GM20431 (cell line): Measurements from ENCODE around the gene FOXI3.
"Not testable (repeated sequence)": the region's sequence is repeated elsewhere in the genome, so short reads cannot be mapped to it uniquely, and the experiment has no call there.

Experiments used
- in situ Hi-C: fragments of 300-500 bp; cut with MseI, MboI; formaldehyde crosslinking; loops from one replicate; pipeline ENCODE4 v1.15.0; 2020; ENCODE audit warnings: low sequenced_read_pairs; ENCODE audit not compliant: unreplicated experiment

Gene FOXI3

DNA sequence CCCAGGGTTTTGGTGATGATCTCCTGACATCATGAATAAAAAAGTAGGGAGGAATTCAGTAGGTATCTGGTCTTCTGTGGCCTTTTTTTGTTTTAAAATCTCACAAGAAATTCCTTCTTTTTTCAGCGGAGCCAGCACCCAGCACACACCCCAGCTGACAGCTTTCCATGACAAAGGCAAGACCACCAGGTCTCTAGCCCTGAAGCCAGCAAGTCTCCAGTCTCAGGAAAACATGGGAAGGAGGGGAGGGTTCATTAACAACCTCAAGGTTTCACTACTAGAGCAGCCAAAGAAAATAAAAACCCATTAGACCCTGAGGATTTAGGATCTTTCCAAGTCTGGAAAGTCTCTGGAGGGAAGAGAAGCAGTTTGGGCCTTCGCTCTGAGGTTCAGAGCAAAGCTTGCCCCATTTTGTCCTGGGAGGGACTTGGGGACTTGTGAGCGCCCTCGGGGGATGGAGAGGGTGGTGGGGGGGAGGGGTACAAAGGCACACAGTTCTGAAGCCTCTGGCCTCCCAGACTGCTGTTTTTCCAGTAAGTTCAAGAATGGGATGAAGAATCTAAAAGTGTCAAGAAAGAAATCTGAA lies 9.0 kb downstream of the FOXI3 start:
- in situ Hi-C loops, result no loop called here

DNA sequence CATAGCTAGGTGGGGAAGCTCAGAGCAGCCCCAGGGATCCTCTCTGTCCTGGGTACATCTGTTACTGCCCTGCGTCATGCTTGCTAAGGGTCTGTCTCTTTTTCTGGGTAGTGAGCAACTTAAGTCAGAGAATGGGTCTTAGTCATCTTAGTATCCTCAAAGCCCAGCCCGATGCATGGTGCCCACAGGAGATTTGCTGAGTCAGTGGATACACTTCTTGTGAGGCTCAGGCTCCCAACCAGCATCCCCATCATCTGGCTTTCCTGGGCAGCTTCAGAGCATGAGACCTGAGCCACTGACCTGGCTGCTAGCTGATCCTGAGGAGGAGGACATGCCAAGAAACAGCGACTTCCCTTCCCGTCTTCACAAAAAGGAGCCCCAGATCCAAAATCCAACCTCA lies 10.0 kb downstream of the FOXI3 start:
- in situ Hi-C loops, result no loop called here

GRCh38 chr2:88442061-88442460 lies 10.4 kb downstream of the FOXI3 start:
- in situ Hi-C loops, result no loop called here

- in situ Hi-C loops, result no loop called here
These were observed 15.5 kb downstream of the FOXI3 start for GRCh38 chr2:88437010-88437409.

- in situ Hi-C loops, result no loop called here
These were observed 22.6 kb downstream of the FOXI3 start for GRCh38 chr2:88429929-88430328.

DNA sequence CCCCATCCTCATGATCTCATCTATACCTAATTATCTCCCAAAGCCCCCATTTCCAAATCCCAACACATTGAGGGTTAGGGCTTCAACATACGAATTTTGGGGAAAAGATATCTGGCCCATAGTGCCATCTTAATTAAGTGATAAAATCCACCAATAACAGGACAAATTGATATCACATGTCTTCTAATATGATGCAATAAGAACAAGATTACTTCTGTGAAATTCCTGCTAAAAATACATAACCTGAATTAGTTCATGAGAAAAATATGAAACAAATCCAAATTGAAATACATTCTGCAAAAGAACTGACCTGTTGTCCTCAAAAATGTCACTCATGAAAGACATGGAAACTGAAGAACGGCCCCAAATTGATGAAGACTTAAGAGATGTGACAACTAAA lies 28.8 kb downstream of the FOXI3 start:
- in situ Hi-C loops, result no loop called here

DNA sequence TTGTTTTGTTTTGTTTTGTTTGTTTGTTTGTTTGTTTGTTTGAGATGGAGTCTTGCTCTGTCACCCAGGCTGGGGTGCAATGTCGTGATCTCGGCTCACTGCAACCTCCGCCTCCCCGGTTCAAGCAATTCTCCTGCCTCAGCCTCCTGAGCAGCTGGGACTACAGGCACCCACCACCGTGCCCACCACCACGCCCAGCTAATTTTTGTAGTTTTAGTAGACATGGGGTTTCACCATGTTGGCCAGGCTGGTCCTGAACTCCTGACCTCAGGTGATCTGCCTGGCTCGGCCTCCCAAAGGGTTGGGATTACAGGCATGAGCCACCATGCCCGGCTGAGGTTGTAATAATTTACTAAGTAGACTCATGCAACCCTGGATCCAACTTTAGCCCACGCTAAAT lies 33.4 kb downstream of the FOXI3 start:
- in situ Hi-C loops, result not testable (repeated sequence)

- in situ Hi-C loops, result no loop called here
These were observed 36.4 kb downstream of the FOXI3 start for GRCh38 chr2:88416016-88416663.

- in situ Hi-C loops, result not testable (repeated sequence)
These were observed 43.6 kb downstream of the FOXI3 start for GRCh38 chr2:88408870-88409269.

DNA sequence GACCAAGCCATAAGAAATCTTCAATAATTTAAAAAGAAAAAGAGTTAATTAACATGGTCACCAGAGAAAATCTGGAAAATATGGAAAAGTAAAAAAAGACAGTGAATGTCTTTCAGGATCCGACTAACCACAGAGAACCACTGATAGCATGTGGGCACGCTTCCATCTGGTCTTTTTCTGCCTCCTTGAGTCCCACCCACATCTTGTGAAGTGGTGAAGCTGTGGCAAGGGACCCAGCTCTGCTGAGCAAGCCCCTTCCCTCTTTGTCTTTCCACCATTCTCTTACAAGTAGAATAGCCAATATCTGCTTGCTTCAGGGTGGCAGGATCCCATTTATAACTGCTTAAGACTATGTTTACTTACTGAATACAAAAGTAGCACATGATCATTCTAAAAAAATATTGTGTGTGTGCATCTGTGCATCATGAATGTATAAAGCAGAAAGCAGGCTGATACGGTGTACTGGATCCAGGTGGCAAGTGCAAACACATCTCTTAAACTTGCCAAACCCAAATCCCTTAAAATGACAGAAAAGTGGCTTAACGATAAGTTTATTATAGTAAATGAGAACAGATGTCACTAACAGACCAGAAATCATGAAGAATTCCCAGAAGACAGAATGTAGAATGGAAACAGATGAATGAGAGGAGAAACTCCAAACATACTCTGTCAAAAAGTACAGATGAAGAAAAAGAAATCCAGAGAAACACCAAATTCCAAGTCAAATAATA lies 52.3 kb downstream of the FOXI3 start:
- in situ Hi-C loops, result no loop called here

GRCh38 chr2:88398180-88398579 lies 54.3 kb downstream of the FOXI3 start:
- in situ Hi-C loops, result no loop called here
